GM23338 (cell line): ENCODE measurements around the gene EDN2. TPM values are rescaled to one million over a fixed set of nuclear protein-coding genes. Genes with fewer than 3 reads are reported as not detected.

Experiments used
- ATAC-seq: fragments of 200-7000 bp; cut with Tn5 transposase; 3 replicates; pipeline ENCODE4 v1.9.1; 2020
- DNase-seq: peaks from one replicate; pipeline ENCODE4 v3.0.0-alpha.2; 2015; ENCODE audit warnings: low spot score
- H2AFZ ChIP-seq: fragments of 200-600 bp; sonication (generic); 2 replicates; pipeline ENCODE4 v1.8.0; 2016; ENCODE audit warnings: antibody characterized with exemption, mild to moderate bottlenecking, moderate library complexity
- H3F3A ChIP-seq: fragments of 200-600 bp; sonication (generic); replicated peaks from 2 replicates; pipeline ENCODE4 v1.8.0; 2017; ENCODE audit warnings: antibody characterized with exemption, mixed run types, low read depth
- H3K27ac ChIP-seq: fragments of 200-600 bp; sonication (generic); 2 replicates; pipeline ENCODE4 v1.6.1; 2016; ENCODE audit warnings: low read depth
- H3K27me3 ChIP-seq: fragments of 200-600 bp; sonication (generic); 2 replicates; pipeline ENCODE4 v1.8.0; 2016; ENCODE audit warnings: mild to moderate bottlenecking, mixed run types, moderate library complexity; ENCODE audit not compliant: insufficient read depth
- H3K36me3 ChIP-seq: fragments of 200-600 bp; sonication (generic); 2 replicates; pipeline ENCODE4 v1.8.0; 2016; ENCODE audit warnings: mild to moderate bottlenecking; ENCODE audit not compliant: insufficient read depth
- H3K4me1 ChIP-seq: fragments of 200-600 bp; sonication (generic); 2 replicates; pipeline ENCODE4 v1.8.0; 2016; ENCODE audit warnings: mild to moderate bottlenecking, moderate library complexity; ENCODE audit not compliant: insufficient read depth
- H3K4me2 ChIP-seq: fragments of 200-600 bp; sonication (generic); 2 replicates; pipeline ENCODE4 v1.7.1; 2017; ENCODE audit warnings: mixed run types
- H3K4me3 ChIP-seq: fragments of 200-600 bp; sonication (generic); 2 replicates; pipeline ENCODE4 v1.6.1; 2016; ENCODE audit warnings: mixed run types
- H3K79me2 ChIP-seq: fragments of 200-600 bp; sonication (generic); replicated peaks from 2 replicates; pipeline ENCODE4 v1.8.0; 2017; ENCODE audit warnings: mild to moderate bottlenecking; ENCODE audit not compliant: insufficient read depth
- H3K9me2 ChIP-seq: fragments of 200-600 bp; sonication (generic); 2 replicates; pipeline ENCODE4 v1.8.0; 2017; ENCODE audit not compliant: insufficient read depth
- H4K20me1 ChIP-seq: fragments of 200-600 bp; sonication (generic); replicated peaks from 2 replicates; pipeline ENCODE4 v1.8.0; 2017; ENCODE audit warnings: mild to moderate bottlenecking; ENCODE audit not compliant: insufficient read depth
- H3K27ac Mint-ChIP-seq: 2 replicates; pipeline ENCODE4 v1.8.0; 2020; ENCODE audit warnings: inconsistent platforms, mild to moderate bottlenecking, moderate library complexity, mixed read lengths
- H3K27me3 Mint-ChIP-seq: 3 replicates; pipeline ENCODE4 v1.8.0; 2022; ENCODE audit warnings: low read depth, mild to moderate bottlenecking, moderate library complexity, mixed read lengths, inconsistent platforms; ENCODE audit not compliant: insufficient read depth, poor library complexity
- H3K36me3 Mint-ChIP-seq: 3 replicates; pipeline ENCODE4 v1.8.0; 2021; ENCODE audit warnings: low read depth, mild to moderate bottlenecking, inconsistent platforms, moderate library complexity, mixed read lengths
- H3K4me1 Mint-ChIP-seq: 3 replicates; pipeline ENCODE4 v1.8.0; 2020; ENCODE audit warnings: mild to moderate bottlenecking, inconsistent platforms, mixed read lengths
- H3K4me3 Mint-ChIP-seq: 3 replicates; pipeline ENCODE4 v1.8.0; 2021; ENCODE audit warnings: moderate library complexity, mild to moderate bottlenecking, inconsistent platforms, mixed read lengths
- H3K9me3 Mint-ChIP-seq: 3 replicates; pipeline ENCODE4 v1.8.0; 2020; ENCODE audit warnings: moderate library complexity, mild to moderate bottlenecking, inconsistent platforms, mixed read lengths
- CREB1 ChIP-seq: fragments of 250-450 bp; sonication (Bioruptor Pico); IDR thresholded peaks from 2 replicates; pipeline ENCODE4 v1.5.0; 2020; ENCODE audit warnings: low read depth, mild to moderate bottlenecking, moderate library complexity
- CTCF ChIP-seq, 2 experiments: fragments of 200-600 bp in 1 of 2; sonication (generic) in 1 of 2; conservative IDR thresholded peaks; 2 replicates each; pipeline versions ENCODE4 v1.5.1 to v1.6.1; 2016 to 2017; ENCODE audit warnings: antibody characterized with exemption in 2 of 2, low read depth in 2 of 2, mild to moderate bottlenecking in 2 of 2, moderate library complexity in 1 of 2
- ETS1 ChIP-seq: IDR thresholded peaks from 2 replicates; pipeline ENCODE4 v1.6.1; 2016; ENCODE audit warnings: antibody characterized with exemption
- EZH2phosphoT487 ChIP-seq: fragments of 200-600 bp; sonication (generic); IDR thresholded peaks from one replicate; pipeline ENCODE4 v1.8.1; 2018; ENCODE audit warnings: antibody characterized with exemption; ENCODE audit not compliant: unreplicated experiment
- NANOG ChIP-seq: IDR thresholded peaks from 2 replicates; pipeline ENCODE4 v1.6.1; 2016; ENCODE audit warnings: antibody characterized with exemption, borderline replicate concordance
- POLR2AphosphoS5 ChIP-seq: IDR thresholded peaks from 2 replicates; pipeline ENCODE4 v1.6.1; 2016; ENCODE audit warnings: antibody characterized with exemption, low read depth
- STAT1 ChIP-seq: IDR thresholded peaks from one replicate; pipeline ENCODE4 v1.6.1; 2016; ENCODE audit warnings: antibody characterized with exemption; ENCODE audit not compliant: unreplicated experiment
- ZNF114 ChIP-seq: fragments of 250-450 bp; sonication (Bioruptor Pico); IDR thresholded peaks from 2 replicates; pipeline ENCODE4 v1.5.0; 2020; ENCODE audit warnings: mild to moderate bottlenecking, moderate library complexity
- ZNF462 ChIP-seq: fragments of 250-450 bp; sonication (Bioruptor Pico); IDR thresholded peaks from 2 replicates; pipeline ENCODE4 v1.5.0; 2020; ENCODE audit warnings: mild to moderate bottlenecking, moderate library complexity
- polyA plus RNA-seq: library from polyadenylated mRNA; unstranded; fragments of >200 nt; fragmentation: Nextera tagmentation; extraction: Ambion mirVana; gene quantifications from 2 replicates; pipeline ENCODE4 v1.2.1, GENCODE V29; 2016
- total RNA-seq: library from RNA; depleted of rRNA; stranded (reverse); fragments of >200 nt; shearing (Covaris generic); gene quantifications from 2 replicates; pipeline ENCODE4 v1.2.3, GENCODE V29; 2014

EDN2 gene
- total and polyA plus RNA-seq, 2 experiments from 2014 or later: not detected

- Histone ChIP-seq H3F3A (no peaks in the 10 kb centered on the region), H4K20me1 (no peaks in the 10 kb centered on the region), H3K4me3 (no peak overlapping the region), H3K36me3 (no peaks in the 10 kb centered on the region), H3K79me2 (no peaks in the 10 kb centered on the region), H3K4me1 (peaks cover 26% of the 10 kb centered on the region), H3K9me2 (no peaks in the 10 kb centered on the region), H3K4me2 (no peak overlapping the region), H2AFZ (peak overlapping the region; percentile 74; the same call in 1 of the 2 replicates), H3K27ac (no peak overlapping the region), H3K27me3 (no peaks in the 10 kb centered on the region)
- Mint-ChIP-seq H3K27ac (no peak overlapping the region), H3K36me3 (no peaks in the 10 kb centered on the region), H3K9me3 (no peaks in the 10 kb centered on the region), H3K27me3 (peaks cover 12% of the 10 kb centered on the region), H3K4me1 (peaks cover 30% of the 10 kb centered on the region), H3K4me3 (no peak overlapping the region)
- no peak for ATAC-seq
- no peak for DNase-seq
- TF ChIP-seq CREB1 (no peak), NANOG (no peak), ZNF114 (CRISPR knock-in tag) (no peak), CTCF (conservative IDR thresholded peaks at IDR 0.05; ENCODE audit: low read depth in 2 of 2) (no peak)
Measured at GRCh38 chr1:41483001-41483850, 1.3 kb downstream of the EDN2 start.

GRCh38 chr1:41482001-41482765, 2.3 kb downstream of the EDN2 start:
- ATAC-seq (no peak), DNase-seq (no peak)
- Mint-ChIP-seq H3K4me3 (no peak overlapping the region), H3K27me3 (peaks cover 7% of the 10 kb centered on the region), H3K4me1 (peaks cover 26% of the 10 kb centered on the region), H3K9me3 (no peaks in the 10 kb centered on the region), H3K36me3 (no peaks in the 10 kb centered on the region), H3K27ac (no peak overlapping the region)
- Histone ChIP-seq H4K20me1 (no peaks in the 10 kb centered on the region), H3K27me3 (no peaks in the 10 kb centered on the region), H3K27ac (no peak overlapping the region), H3K79me2 (no peaks in the 10 kb centered on the region), H3F3A (no peaks in the 10 kb centered on the region), H3K4me3 (no peak overlapping the region), H3K36me3 (no peaks in the 10 kb centered on the region), H3K4me2 (no peak overlapping the region), H2AFZ (0 out of 2 replicates have a peak overlapping the region, but pooled peaks have one; percentile 74), H3K9me2 (no peaks in the 10 kb centered on the region), H3K4me1 (peaks cover 16% of the 10 kb centered on the region)
- no peak for TF ChIP-seq ZNF114 (CRISPR knock-in tag)
- no peak for TF ChIP-seq CREB1
- no peak for TF ChIP-seq STAT1
- no peak for TF ChIP-seq ZNF462
- no peak for TF ChIP-seq ETS1
- TF ChIP-seq POLR2AphosphoS5: no peak
- TF ChIP-seq EZH2phosphoT487: no peak
